GM18867 (cell line): ENCODE results near the gene DMGDH.

Experiments
- ATAC-seq: cut with Tn5 transposase; IDR thresholded peaks from one replicate; pipeline ENCODE4 v1.9.1; 2021; ENCODE audit warnings: mild to moderate bottlenecking, moderate library complexity; ENCODE audit not compliant: unreplicated experiment

Gene DMGDH

GRCh38 chr5:79074641-79075040 is 5.2 kb upstream of the DMGDH start:
- ATAC-seq, result no peak

GRCh38 chr5:79070350-79070667 is 835 bp upstream of the DMGDH start:
- ATAC-seq, result no peak

GRCh38 chr5:79062436-79062835 is 7.0 kb downstream of the DMGDH start:
- no peak for ATAC-seq

GRCh38 chr5:79059674-79060073 is 9.8 kb downstream of the DMGDH start:
- ATAC-seq, result no peak

- no peak for ATAC-seq
Measured at GRCh38 chr5:79056847-79057246, 12.6 kb downstream of the DMGDH start.

GRCh38 chr5:79055017-79055416 is 14.5 kb downstream of the DMGDH start:
- no peak for ATAC-seq

- no peak for ATAC-seq
Measured at GRCh38 chr5:79053321-79053720, 16.2 kb downstream of the DMGDH start.

- no peak for ATAC-seq
Measured at GRCh38 chr5:79050498-79050897, 19.0 kb downstream of the DMGDH start.

GRCh38 chr5:79048437-79048836 is 21.0 kb downstream of the DMGDH start:
- ATAC-seq, result no peak

- ATAC-seq, result no peak
Measured at GRCh38 chr5:79047199-79047598, 22.3 kb downstream of the DMGDH start.

- no peak for ATAC-seq
Measured at GRCh38 chr5:79042188-79042587, 27.3 kb downstream of the DMGDH start.

- no peak for ATAC-seq
Measured at GRCh38 chr5:79036769-79037168, 32.7 kb downstream of the DMGDH start.

- ATAC-seq, result no peak
Measured at GRCh38 chr5:79035237-79035636, 34.2 kb downstream of the DMGDH start.

GRCh38 chr5:79032782-79033181 is 36.7 kb downstream of the DMGDH start:
- no peak for ATAC-seq

- ATAC-seq, result no peak
Measured at GRCh38 chr5:79032031-79032695, 37.3 kb downstream of the DMGDH start.

GRCh38 chr5:79031485-79031867 is 38.0 kb downstream of the DMGDH start:
- ATAC-seq, result no peak

GRCh38 chr5:79030663-79031484 is 38.6 kb downstream of the DMGDH start:
- ATAC-seq, result no peak

- ATAC-seq, result no peak
Measured at GRCh38 chr5:79025054-79025472, 44.4 kb downstream of the DMGDH start.

- ATAC-seq, result no peak
Measured at GRCh38 chr5:79023947-79024346, 45.5 kb downstream of the DMGDH start.

- no peak for ATAC-seq
Measured at GRCh38 chr5:79023348-79023747, 46.1 kb downstream of the DMGDH start.

- no peak for ATAC-seq
Measured at GRCh38 chr5:79022771-79023170, 46.7 kb downstream of the DMGDH start.

- ATAC-seq, result no peak
Measured at GRCh38 chr5:79021753-79022152, 47.7 kb downstream of the DMGDH start.
